ENCODE results near the gene GAST. TPM values are rescaled to one million over a fixed set of nuclear protein-coding genes. Genes with fewer than 3 reads are reported as not detected.

Gene GAST
- total RNA-seq, 3 donors from 2014 or later = not detected

GRCh38 chr17:41717408-41718286, 5.5 kb downstream of the GAST start:
- Mint-ChIP-seq H3K4me1 (ENCODE audit: low read depth) (no peaks in the 10 kb centered on the region), H3K9me3 (no peaks in the 10 kb centered on the region), H3K27me3 (ENCODE audit: low read depth) (no peaks in the 10 kb centered on the region), H3K4me3 (no peak overlapping the region), H3K36me3 (ENCODE audit: insufficient read depth) (no peaks in the 10 kb centered on the region)
- ATAC-seq = peak; percentile 65 to 78
- no peak for DNase-seq

GRCh38 chr17:41718287-41718645, 6.1 kb downstream of the GAST start:
- no peaks in the 10 kb centered on the region for H3K36me3 Mint-ChIP-seq (ENCODE audit: insufficient read depth)
- H3K4me3 Mint-ChIP-seq = no peak overlapping the region
- DNase-seq (no peak), ATAC-seq (no peak)
- H3K9me3 Mint-ChIP-seq = no peaks in the 10 kb centered on the region
- no peaks in the 10 kb centered on the region for H3K4me1 Mint-ChIP-seq (ENCODE audit: low read depth)
- no peaks in the 10 kb centered on the region for H3K27me3 Mint-ChIP-seq (ENCODE audit: low read depth)

- no peaks in the 10 kb centered on the region for H3K4me1 Mint-ChIP-seq (ENCODE audit: low read depth)
- no peaks in the 10 kb centered on the region for H3K9me3 Mint-ChIP-seq
- ATAC-seq = no peak
- DNase-seq = no peak
- H3K4me3 Mint-ChIP-seq = no peak overlapping the region
- H3K27me3 Mint-ChIP-seq (ENCODE audit: low read depth) = peaks cover 11% of the 10 kb centered on the region
- H3K36me3 Mint-ChIP-seq (ENCODE audit: insufficient read depth) = no peaks in the 10 kb centered on the region
These were observed 10.1 kb downstream of the GAST start for GRCh38 chr17:41722231-41722630.

GRCh38 chr17:41723801-41724475, 11.8 kb downstream of the GAST start:
- ATAC-seq (no peak), DNase-seq (no peak)
- no peaks in the 10 kb centered on the region for H3K9me3 Mint-ChIP-seq
- peaks cover 11% of the 10 kb centered on the region for H3K27me3 Mint-ChIP-seq (ENCODE audit: low read depth)
- H3K4me3 Mint-ChIP-seq = no peak overlapping the region
- no peaks in the 10 kb centered on the region for H3K4me1 Mint-ChIP-seq (ENCODE audit: low read depth)
- no peaks in the 10 kb centered on the region for H3K36me3 Mint-ChIP-seq (ENCODE audit: insufficient read depth)

GRCh38 chr17:41724476-41725050, 12.4 kb downstream of the GAST start:
- Mint-ChIP-seq H3K4me3 (no peak overlapping the region), H3K4me1 (ENCODE audit: low read depth) (no peaks in the 10 kb centered on the region), H3K9me3 (no peaks in the 10 kb centered on the region), H3K27me3 (ENCODE audit: low read depth) (peaks cover 11% of the 10 kb centered on the region), H3K36me3 (ENCODE audit: insufficient read depth) (no peaks in the 10 kb centered on the region)
- no peak for DNase-seq
- ATAC-seq = no peak

GRCh38 chr17:41725134-41725533, 13.0 kb downstream of the GAST start:
- H3K27me3 Mint-ChIP-seq (ENCODE audit: low read depth) = peaks cover 13% of the 10 kb centered on the region
- H3K9me3 Mint-ChIP-seq = no peaks in the 10 kb centered on the region
- DNase-seq (no peak), ATAC-seq (no peak)
- no peaks in the 10 kb centered on the region for H3K36me3 Mint-ChIP-seq (ENCODE audit: insufficient read depth)
- H3K4me1 Mint-ChIP-seq (ENCODE audit: low read depth) = no peaks in the 10 kb centered on the region
- no peak overlapping the region for H3K4me3 Mint-ChIP-seq

GRCh38 chr17:41728056-41728455, 15.9 kb downstream of the GAST start:
- no peak for ATAC-seq
- peaks cover 27% of the 10 kb centered on the region for H3K27me3 Mint-ChIP-seq (ENCODE audit: low read depth)
- no peaks in the 10 kb centered on the region for H3K4me1 Mint-ChIP-seq (ENCODE audit: low read depth)
- H3K36me3 Mint-ChIP-seq (ENCODE audit: insufficient read depth) = no peaks in the 10 kb centered on the region
- DNase-seq = no peak
- H3K9me3 Mint-ChIP-seq = no peaks in the 10 kb centered on the region
- no peak overlapping the region for H3K4me3 Mint-ChIP-seq

GRCh38 chr17:41730479-41730878, 18.3 kb downstream of the GAST start:
- no peaks in the 10 kb centered on the region for H3K9me3 Mint-ChIP-seq
- H3K4me3 Mint-ChIP-seq = no peak overlapping the region
- peaks cover 6% of the 10 kb centered on the region for H3K4me1 Mint-ChIP-seq (ENCODE audit: low read depth)
- no peak for ATAC-seq
- no peaks in the 10 kb centered on the region for H3K36me3 Mint-ChIP-seq (ENCODE audit: insufficient read depth)
- DNase-seq = no peak
- peaks cover 27% of the 10 kb centered on the region for H3K27me3 Mint-ChIP-seq (ENCODE audit: low read depth)

GRCh38 chr17:41731836-41732235, 19.7 kb downstream of the GAST start:
- peaks cover 7% of the 10 kb centered on the region for H3K4me1 Mint-ChIP-seq (ENCODE audit: low read depth)
- no peak for DNase-seq
- no peak for ATAC-seq
- H3K27me3 Mint-ChIP-seq (ENCODE audit: low read depth) = peaks cover 41% of the 10 kb centered on the region
- H3K36me3 Mint-ChIP-seq (ENCODE audit: insufficient read depth) = no peaks in the 10 kb centered on the region
- H3K9me3 Mint-ChIP-seq = no peaks in the 10 kb centered on the region
- H3K4me3 Mint-ChIP-seq = no peak overlapping the region

- peaks cover 52% of the 10 kb centered on the region for H3K27me3 Mint-ChIP-seq (ENCODE audit: low read depth)
- no peak for DNase-seq
- no peaks in the 10 kb centered on the region for H3K9me3 Mint-ChIP-seq
- peak in 1 of 2 donors; percentile 15 for ATAC-seq
- H3K36me3 Mint-ChIP-seq (ENCODE audit: insufficient read depth) = no peaks in the 10 kb centered on the region
- H3K4me3 Mint-ChIP-seq = no peak overlapping the region
- peaks cover 7% of the 10 kb centered on the region for H3K4me1 Mint-ChIP-seq (ENCODE audit: low read depth)
These were observed 21.4 kb downstream of the GAST start for GRCh38 chr17:41733348-41734138.

- H3K27me3 Mint-ChIP-seq (ENCODE audit: low read depth) = peaks cover 52% of the 10 kb centered on the region
These were observed 22.2 kb downstream of the GAST start, which contains the start of gene HAP1 for GRCh38 chr17:41734139-41734948. Gene HAP1, minus strand, starts transcription at chr17:41734643. Its CDS starts 9 bp downstream, at chr17:41734634.

GRCh38 chr17:41734949-41735313, 22.8 kb downstream of the GAST start:
- no peaks in the 10 kb centered on the region for H3K9me3 Mint-ChIP-seq
- no peaks in the 10 kb centered on the region for H3K36me3 Mint-ChIP-seq (ENCODE audit: insufficient read depth)
- DNase-seq (no peak), ATAC-seq (no peak)
- H3K4me1 Mint-ChIP-seq (ENCODE audit: low read depth) = peaks cover 7% of the 10 kb centered on the region
- H3K27me3 Mint-ChIP-seq (ENCODE audit: low read depth) = peaks cover 52% of the 10 kb centered on the region
- no peak overlapping the region for H3K4me3 Mint-ChIP-seq

More at GRCh38 chr17:41734139-41734948, 22.2 kb downstream of the GAST start, which contains the start of gene HAP1:
- H3K36me3 Mint-ChIP-seq (ENCODE audit: insufficient read depth) = no peaks in the 10 kb centered on the region
- DNase-seq = no peak
- H3K9me3 Mint-ChIP-seq = no peaks in the 10 kb centered on the region
- peak; percentile 7 to 10 for ATAC-seq
- no peak within 1 kb of the TSS for H3K4me3 Mint-ChIP-seq
- H3K4me1 Mint-ChIP-seq (ENCODE audit: low read depth) = peaks cover 7% of the 10 kb centered on the region

GRCh38 chr17:41735744-41736143, 23.6 kb downstream of the GAST start:
- H3K4me1 Mint-ChIP-seq (ENCODE audit: low read depth) = peaks cover 7% of the 10 kb centered on the region
- no peak overlapping the region for H3K4me3 Mint-ChIP-seq
- H3K27me3 Mint-ChIP-seq (ENCODE audit: low read depth) = peaks cover 50% of the 10 kb centered on the region
- DNase-seq (no peak), ATAC-seq (no peak)
- no peaks in the 10 kb centered on the region for H3K36me3 Mint-ChIP-seq (ENCODE audit: insufficient read depth)
- no peaks in the 10 kb centered on the region for H3K9me3 Mint-ChIP-seq
